GM12878 (cell line): ENCODE measurements around the gene C6orf52. TPM values are rescaled to one million over a fixed set of nuclear protein-coding genes. Genes with fewer than 3 reads are reported as not detected.

Experiments used
- ATAC-seq: fragments of 200-7000 bp; cut with Tn5 transposase; 3 replicates; pipeline ENCODE4 v1.9.1; 2020; ENCODE audit warnings: mild to moderate bottlenecking, moderate library complexity
- BruUV-seq: library from RNA; stranded (reverse); fragments of 400-500 nt; replicated peaks from 2 replicates; lab custom pipeline; 2021; lab: Mats Ljungman, UMichigan
- CTCF ChIA-PET: fragments of 300-600 bp; sonication (Branson Sonifier 250); formaldehyde crosslinking; extraction: SDS; loops from one replicate; lab custom pipeline; 2021; ENCODE audit warnings: inconsistent platforms; lab: Yijun Ruan, JAX
- POLR2A ChIA-PET: fragments of 350-600 bp; formaldehyde crosslinking; extraction: SDS; loops from one replicate; lab custom pipeline; 2021; ENCODE audit warnings: inconsistent platforms; lab: Charles Lee
- RAD21 ChIA-PET: fragments of 300-600 bp; sonication (Branson Sonifier 250); formaldehyde crosslinking; loops from one replicate; lab custom pipeline; 2023; ENCODE audit warnings: antibody characterized with exemption; ENCODE audit not compliant: unreplicated experiment; lab: Charles Lee
- SMC1A ChIA-PET: fragments of 300-600 bp; sonication (Branson Sonifier 250); formaldehyde crosslinking; loops from one replicate; lab custom pipeline; 2023; ENCODE audit not compliant: unreplicated experiment, uncharacterized antibody; lab: Charles Lee
- DNase-seq: peaks from one replicate; pipeline ENCODE4 v3.0.0-alpha.2; 2011; ENCODE audit warnings: low read depth, low spot score
- FAIRE-seq: peaks from 3 replicates; lab custom pipeline; 2011; peaks lifted over from hg19 to GRCh38; lab: Jason Lieb, UNC
- H2AFZ ChIP-seq: 2 replicates; pipeline ENCODE4 v1.6.0; 2011; ENCODE audit warnings: low read depth, low read length, control low read depth; ENCODE audit not compliant: control insufficient read depth
- H3K27ac ChIP-seq: 2 replicates; pipeline ENCODE4 v1.5.1; 2011; ENCODE audit warnings: control low read depth; ENCODE audit not compliant: control insufficient read depth, insufficient read depth
- H3K27me3 ChIP-seq, 2 experiments: replicated peaks in 1 of 2; 2 replicates each; pipeline versions ENCODE4 v1.6.0 to v1.6.1; 2011; ENCODE audit warnings: low read length in 1 of 2; ENCODE audit not compliant: control insufficient read depth in 2 of 2, insufficient read depth in 2 of 2
- H3K36me3 ChIP-seq, 2 experiments: 2 replicates each; pipeline ENCODE4 v1.5.1; 2011; ENCODE audit warnings: low read length in 1 of 2; ENCODE audit not compliant: control insufficient read depth in 2 of 2, insufficient read depth in 2 of 2
- H3K4me1 ChIP-seq: 2 replicates; pipeline ENCODE4 v1.6.1; 2011; ENCODE audit warnings: mild to moderate bottlenecking, low read length, moderate library complexity, mixed read lengths; ENCODE audit not compliant: control insufficient read depth, insufficient read depth
- H3K4me2 ChIP-seq: 2 replicates; pipeline ENCODE4 v1.6.0; 2011; ENCODE audit warnings: control low read depth; ENCODE audit not compliant: control insufficient read depth, insufficient read depth
- H3K4me3 ChIP-seq: fragments of 200-600 bp; sonication (generic); 2 replicates; pipeline ENCODE4 v1.5.1; 2016
- H3K79me2 ChIP-seq: 2 replicates; pipeline ENCODE4 v1.6.0; 2011; ENCODE audit warnings: low read length; ENCODE audit not compliant: control insufficient read depth, insufficient read depth
- H3K9ac ChIP-seq: 2 replicates; pipeline ENCODE4 v1.8.0; 2011; ENCODE audit warnings: low read length, control low read depth, mixed read lengths; ENCODE audit not compliant: control insufficient read depth, insufficient read depth
- H3K9me3 ChIP-seq: replicated peaks from 3 replicates; pipeline ENCODE4 v1.5.1; 2011; ENCODE audit warnings: mild to moderate bottlenecking, low read length; ENCODE audit not compliant: control insufficient read depth, insufficient read depth
- H4K20me1 ChIP-seq: 2 replicates; pipeline ENCODE4 v1.6.0; 2011; ENCODE audit not compliant: control insufficient read depth, insufficient read depth
- BCLAF1 ChIP-seq: fragments of 450-650 bp; IDR thresholded peaks from 2 replicates; pipeline ENCODE4 v1.6.1; 2017; ENCODE audit warnings: antibody characterized with exemption, mild to moderate bottlenecking, moderate library complexity
- E4F1 ChIP-seq: fragments of 450-650 bp; IDR thresholded peaks from 2 replicates; pipeline ENCODE4 v1.6.1; 2018; ENCODE audit warnings: borderline replicate concordance, mild to moderate bottlenecking; ENCODE audit not compliant: partially characterized antibody
- KAT2A ChIP-seq: conservative IDR thresholded peaks from 2 replicates; pipeline ENCODE4 v1.6.1; 2011; ENCODE audit warnings: low read depth, low read length; ENCODE audit not compliant: control insufficient read depth
- MYB ChIP-seq: fragments of 150-350 bp; IDR thresholded peaks from 2 replicates; pipeline ENCODE4 v1.6.1; 2014; ENCODE audit warnings: mild to moderate bottlenecking, low read depth, low read length, borderline replicate concordance
- SUZ12 ChIP-seq: fragments of 200-600 bp; sonication (generic); IDR thresholded peaks from one replicate; pipeline ENCODE4 v1.6.1; 2018; ENCODE audit warnings: antibody characterized with exemption, mild to moderate bottlenecking; ENCODE audit not compliant: unreplicated experiment
- WGBS: methylation state at CpG from one replicate; pipeline ENCODE4 v1.1.6; 2016; ENCODE audit warnings: low lambda C conversion rate; ENCODE audit not compliant: insufficient replicate concordance, insufficient coverage; ENCODE audit errors: missing lambda C conversion rate; 5-methylcytosine and 5-hydroxymethylcytosine counted together
- in situ Hi-C: fragments of 300-500 bp; cut with MboI; formaldehyde crosslinking; loops from 9 replicates; pipeline ENCODE4 v1.14.3; 2018; ENCODE audit warnings: mixed read lengths
- intact Hi-C: fragments of 100-400 bp; cut with micrococcal nuclease; formaldehyde crosslinking; loops from one replicate; pipeline ENCODE4 v1.14.2; 2022; ENCODE audit not compliant: unreplicated experiment
- polyA plus RNA-seq, 11 experiments: library from polyadenylated mRNA; depleted of rRNA in 4 of 11; unstranded in 6 of 11; stranded (reverse) in 5 of 11; fragments of >200 nt; fragmentation: Nextera tagmentation in 4 of 11; fragmentation: Illumina TruSeq in 1 of 11; extraction: Ambion mirVana in 4 of 11; extraction: Trizol in 1 of 11; gene quantifications; 1 replicate in 1 of 11; 2 replicates in 10 of 11; pipeline versions ENCODE4 v1.2.1 to v1.2.3, GENCODE V29; 2011 to 2016; ENCODE audit warnings: inconsistent platforms in 2 of 11, missing spikeins in 2 of 11, low read depth in 1 of 11
- total RNA-seq, 4 experiments: library from RNA; depleted of rRNA in 3 of 4; stranded (reverse); fragments of >200 nt in 3 of 4; fragmentation: Illumina TruSeq in 1 of 4; extraction: Trizol in 1 of 4; gene quantifications; 2 replicates each; pipeline versions ENCODE4 v1.2.1 to v1.2.3, GENCODE V29; 2013 to 2021

Gene C6orf52
- total and polyA plus RNA-seq, 10 of the 15 experiments (the other 5 are each of a cell fraction or from before 2014, with no cell fraction given) = 2.7 to 15.1 (median 4.9) TPM

DNA sequence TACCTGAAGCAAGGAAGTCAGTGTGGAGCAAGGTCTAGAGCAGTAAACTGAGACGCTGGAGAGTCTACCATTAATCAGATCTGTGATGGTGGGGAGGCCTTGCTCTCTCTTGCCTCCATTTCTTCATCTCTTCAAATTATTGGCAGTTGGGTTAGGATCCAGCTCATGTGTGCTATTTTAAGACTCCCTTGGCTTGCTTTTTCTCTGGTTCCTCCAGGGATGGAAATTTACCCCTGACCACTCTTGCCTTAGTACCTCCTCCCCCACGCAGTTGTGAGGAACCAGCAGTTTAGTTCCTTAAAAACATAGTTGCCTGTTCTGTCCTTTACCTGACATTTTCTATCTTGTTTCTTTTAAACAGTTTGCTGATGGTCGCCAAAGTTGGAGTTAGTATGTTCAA is 35.8 kb upstream of the C6orf52 start:
- Histone ChIP-seq H3K9me3 (no peaks in the 10 kb centered on the region), H3K27me3 (no peaks in the 10 kb centered on the region), H3K4me2 (no peak overlapping the region), H3K79me2 (no peaks in the 10 kb centered on the region), H3K36me3 (peaks cover 2 to 3% of the 10 kb centered on the region in 2 experiments; a peak in 2 of 4 replicates), H2AFZ (no peak overlapping the region), H3K27ac (no peak overlapping the region), H3K9ac (no peak overlapping the region), H3K4me3 (no peak overlapping the region), H3K4me1 (no peaks in the 10 kb centered on the region; the same call in 1 of the 2 replicates), H4K20me1 (no peaks in the 10 kb centered on the region)
- intact Hi-C loops = no loop called here
- in situ Hi-C loops = no loop called here
- no peak for ATAC-seq
- ChIA-PET RAD21 (no interaction called here), POLR2A (no interaction called here), CTCF (no interaction called here), SMC1A (no interaction called here)
- no peak for FAIRE-seq
- BruUV-seq = no TSS peak
- TF ChIP-seq MYB = no peak
- no peak for TF ChIP-seq KAT2A
- no peak for TF ChIP-seq BCLAF1
- TF ChIP-seq SUZ12 = no peak
- TF ChIP-seq E4F1 = no peak
- DNase-seq = no peak
- 79% methylated on average over 3 of the region's 3 CpGs for WGBS
